Peyer's patch (tissue), 4 donors: ENCODE results near the gene CADPS2. TPM values are rescaled to one million over a fixed set of nuclear protein-coding genes. Genes with fewer than 3 reads are reported as not detected.

Experiments used
- DNase-seq, 3 donors: peaks; one replicate each; pipeline ENCODE4 v3.0.0-alpha.2; 2017 to 2019
- H3K27ac ChIP-seq, 4 donors: fragments of 200-600 bp; sonication (generic); one replicate each; pipeline ENCODE4 v1.5.1; 2016 to 2019
- H3K27me3 ChIP-seq, 2 donors: fragments of 200-600 bp; sonication (generic); one replicate each; pipeline ENCODE4 v1.5.1; 2019
- H3K36me3 ChIP-seq, 3 donors: fragments of 200-600 bp; sonication (generic); one replicate each; pipeline ENCODE4 v1.5.1; 2016 to 2019
- H3K4me1 ChIP-seq, 4 donors: fragments of 200-600 bp; sonication (generic); one replicate each; pipeline ENCODE4 v1.5.1; 2016 to 2019
- H3K4me3 ChIP-seq, 4 donors: fragments of 200-600 bp; sonication (generic); 1 replicate in 3 of 4; 2 replicates in 1 of 4; pipeline ENCODE4 v1.5.1; 2016 to 2019; ENCODE audit warnings: mild to moderate bottlenecking in 1 of 4
- H3K9me3 ChIP-seq, 4 donors: fragments of 200-600 bp; sonication (generic); one replicate each; pipeline ENCODE4 v1.5.1; 2016 to 2019; ENCODE audit warnings: mild to moderate bottlenecking in 1 of 4
- POLR2A ChIP-seq, 2 donors: fragments of 450-650 bp; IDR thresholded peaks; one replicate each; pipeline ENCODE4 v1.5.1; 2017; ENCODE audit warnings: antibody characterized with exemption in 2 of 2, mild to moderate bottlenecking in 2 of 2, moderate library complexity in 2 of 2
- total RNA-seq, 4 donors: library from RNA; depleted of rRNA; stranded (reverse); fragments of >200 nt; gene quantifications; one replicate each; pipeline ENCODE4 v1.1.0, GENCODE V29; 2016
- TF ChIP-seq, protein P1 (sequence below), 6 experiments: fragments of 450-650 bp in 4 of 6; fragments of 200-600 bp in 2 of 6; sonication (generic) in 1 of 6; IDR thresholded peaks; one replicate each; pipeline ENCODE4 v1.5.1; 2017 to 2019; ENCODE audit warnings: antibody characterized with exemption in 6 of 6, mild to moderate bottlenecking in 3 of 6, moderate library complexity in 1 of 6

The CADPS2 gene
- total RNA-seq, 4 donors from 2014 or later, result 11.4 to 21.5 (median 16.5) TPM

DNA sequence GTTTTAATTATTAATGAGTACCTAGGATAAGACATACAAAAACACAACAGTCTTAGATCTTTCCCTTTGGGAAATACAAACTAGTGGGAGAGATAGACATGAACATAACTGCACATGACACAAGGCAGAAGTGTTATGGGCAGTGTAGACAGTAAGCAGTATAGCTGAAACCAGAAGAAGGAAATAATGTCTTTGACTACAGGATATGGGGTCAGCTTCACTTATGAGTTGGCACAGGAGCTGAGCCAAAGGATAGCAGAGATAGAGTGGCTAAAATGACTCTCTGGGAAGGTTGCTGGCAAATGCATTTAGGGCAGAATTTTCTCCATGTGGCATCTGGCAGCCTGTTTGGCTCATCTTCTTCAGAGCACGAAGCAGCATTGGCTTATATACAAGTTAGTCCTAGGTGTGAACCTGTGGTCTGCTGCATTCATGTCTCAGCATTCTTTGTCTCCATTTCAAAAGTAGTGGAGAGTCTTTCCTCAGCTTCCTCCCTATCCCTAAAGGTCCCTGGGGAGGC is 521.4 kb downstream of the CADPS2 start:
- Histone ChIP-seq H3K36me3 (no peaks in the 10 kb centered on the region), H3K27me3 (no peaks in the 10 kb centered on the region), H3K9me3 (no peaks in the 10 kb centered on the region), H3K4me3 (no peak overlapping the region), H3K4me1 (no peaks in the 10 kb centered on the region), H3K27ac (no peak overlapping the region)
- TF ChIP-seq, protein P1, sequence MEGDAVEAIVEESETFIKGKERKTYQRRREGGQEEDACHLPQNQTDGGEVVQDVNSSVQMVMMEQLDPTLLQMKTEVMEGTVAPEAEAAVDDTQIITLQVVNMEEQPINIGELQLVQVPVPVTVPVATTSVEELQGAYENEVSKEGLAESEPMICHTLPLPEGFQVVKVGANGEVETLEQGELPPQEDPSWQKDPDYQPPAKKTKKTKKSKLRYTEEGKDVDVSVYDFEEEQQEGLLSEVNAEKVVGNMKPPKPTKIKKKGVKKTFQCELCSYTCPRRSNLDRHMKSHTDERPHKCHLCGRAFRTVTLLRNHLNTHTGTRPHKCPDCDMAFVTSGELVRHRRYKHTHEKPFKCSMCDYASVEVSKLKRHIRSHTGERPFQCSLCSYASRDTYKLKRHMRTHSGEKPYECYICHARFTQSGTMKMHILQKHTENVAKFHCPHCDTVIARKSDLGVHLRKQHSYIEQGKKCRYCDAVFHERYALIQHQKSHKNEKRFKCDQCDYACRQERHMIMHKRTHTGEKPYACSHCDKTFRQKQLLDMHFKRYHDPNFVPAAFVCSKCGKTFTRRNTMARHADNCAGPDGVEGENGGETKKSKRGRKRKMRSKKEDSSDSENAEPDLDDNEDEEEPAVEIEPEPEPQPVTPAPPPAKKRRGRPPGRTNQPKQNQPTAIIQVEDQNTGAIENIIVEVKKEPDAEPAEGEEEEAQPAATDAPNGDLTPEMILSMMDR (IDR thresholded peaks at IDR 0.05), result no peak
- TF ChIP-seq POLR2A (IDR thresholded peaks at IDR 0.05), result no peak
- no peak for DNase-seq

DNA sequence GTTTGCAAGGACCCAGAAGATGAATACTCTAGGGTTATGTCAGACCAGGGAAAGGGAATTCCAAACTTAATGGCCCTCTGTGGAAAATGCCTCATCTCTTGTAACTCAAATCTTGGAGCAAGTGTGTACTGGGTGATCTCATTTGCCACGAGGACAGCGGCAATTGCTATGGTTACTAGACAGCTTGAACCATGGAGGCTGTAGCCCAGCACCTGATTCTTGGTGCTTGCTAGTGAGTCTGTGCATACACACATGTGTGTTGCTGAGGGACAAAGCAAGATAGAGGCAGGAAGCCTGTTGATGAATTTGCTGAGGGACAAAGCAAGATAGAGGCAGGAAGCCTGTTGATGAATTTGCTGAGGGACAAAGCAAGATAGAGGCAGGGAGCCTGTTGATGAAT is 523.1 kb downstream of the CADPS2 start:
- no peak overlapping the region for H3K4me3 ChIP-seq
- H3K27me3 ChIP-seq, result no peaks in the 10 kb centered on the region
- DNase-seq, result no peak
- no peaks in the 10 kb centered on the region for H3K9me3 ChIP-seq
- no peaks in the 10 kb centered on the region for H3K4me1 ChIP-seq
- no peaks in the 10 kb centered on the region for H3K36me3 ChIP-seq
- H3K27ac ChIP-seq, result no peak overlapping the region
- no peak for TF ChIP-seq POLR2A (IDR thresholded peaks at IDR 0.05)
- TF ChIP-seq, protein P1 (IDR thresholded peaks at IDR 0.05), result no peak

DNA sequence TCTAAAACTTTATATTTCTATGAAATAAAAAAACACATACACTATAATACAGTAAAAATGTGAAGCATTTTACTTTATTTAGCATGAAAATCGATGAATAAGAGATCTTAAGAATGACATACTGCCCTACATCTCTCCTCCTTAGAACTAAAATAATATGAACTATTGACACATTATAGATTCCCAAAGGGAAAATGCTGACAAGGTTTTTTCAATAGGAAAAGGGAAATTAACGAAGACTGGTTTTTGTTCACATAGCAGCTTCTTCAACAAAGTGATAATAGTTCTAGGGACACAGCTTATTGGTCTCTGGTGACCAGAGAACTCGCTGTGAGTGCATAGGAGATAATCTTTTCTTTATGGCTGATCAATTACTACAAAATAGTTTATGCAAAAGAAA is 523.8 kb downstream of the CADPS2 start:
- no peak for DNase-seq
- TF ChIP-seq, protein P1 (IDR thresholded peaks at IDR 0.05), result no peak
- TF ChIP-seq POLR2A (IDR thresholded peaks at IDR 0.05), result no peak

GRCh38 chr7:122354656-122355055 is 531.6 kb downstream of the CADPS2 start:
- H3K27ac ChIP-seq, result no peak overlapping the region
- no peaks in the 10 kb centered on the region for H3K36me3 ChIP-seq
- H3K27me3 ChIP-seq, result no peaks in the 10 kb centered on the region
- TF ChIP-seq, protein P1 (IDR thresholded peaks at IDR 0.05), result no peak
- TF ChIP-seq POLR2A (IDR thresholded peaks at IDR 0.05), result no peak
- H3K4me1 ChIP-seq, result no peaks in the 10 kb centered on the region
- H3K4me3 ChIP-seq, result no peak overlapping the region
- no peak for DNase-seq
- H3K9me3 ChIP-seq, result no peaks in the 10 kb centered on the region

More for the DNA sequence above, 523.8 kb downstream of the CADPS2 start:
- no peaks in the 10 kb centered on the region for H3K27me3 ChIP-seq
- H3K27ac ChIP-seq, result no peak overlapping the region
- no peaks in the 10 kb centered on the region for H3K4me1 ChIP-seq
- no peak overlapping the region for H3K4me3 ChIP-seq
- no peaks in the 10 kb centered on the region for H3K9me3 ChIP-seq
- H3K36me3 ChIP-seq, result no peaks in the 10 kb centered on the region

- Histone ChIP-seq H3K4me3 (no peak overlapping the region), H3K4me1 (no peaks in the 10 kb centered on the region), H3K9me3 (no peaks in the 10 kb centered on the region), H3K27me3 (no peaks in the 10 kb centered on the region), H3K36me3 (no peaks in the 10 kb centered on the region), H3K27ac (no peak overlapping the region)
- TF ChIP-seq POLR2A (IDR thresholded peaks at IDR 0.05), result no peak
- TF ChIP-seq, protein P1 (IDR thresholded peaks at IDR 0.05), result no peak
- DNase-seq, result no peak
These were observed 533.8 kb downstream of the CADPS2 start for GRCh38 chr7:122352454-122352853.

DNA sequence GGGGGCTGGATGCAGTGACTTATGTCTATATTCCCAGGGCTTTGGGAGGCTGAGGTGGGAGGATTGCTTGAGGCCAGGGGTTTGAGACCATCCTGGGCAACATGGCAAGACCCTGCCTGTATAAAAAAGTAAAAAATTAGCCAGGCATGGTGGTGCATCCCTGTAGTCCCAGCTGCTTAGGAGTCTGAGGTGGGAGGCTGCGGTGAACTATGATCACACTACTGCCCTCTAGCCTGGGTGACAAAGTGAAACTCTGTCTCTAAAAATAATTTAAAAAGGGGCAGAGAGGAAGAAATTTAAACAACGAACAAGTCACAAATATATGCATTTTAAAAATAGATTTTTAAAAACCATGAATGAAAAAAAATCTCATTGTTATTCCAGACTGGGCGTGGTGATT is 535.6 kb downstream of the CADPS2 start:
- Histone ChIP-seq H3K4me3 (no peak overlapping the region), H3K27me3 (no peaks in the 10 kb centered on the region), H3K27ac (no peak overlapping the region), H3K9me3 (no peaks in the 10 kb centered on the region), H3K4me1 (no peaks in the 10 kb centered on the region), H3K36me3 (no peaks in the 10 kb centered on the region)
- TF ChIP-seq, protein P1 (IDR thresholded peaks at IDR 0.05), result no peak
- TF ChIP-seq POLR2A (IDR thresholded peaks at IDR 0.05), result no peak
- DNase-seq, result no peak
